Measurements from ENCODE around the gene XDH. TPM values are rescaled to one million over a fixed set of nuclear protein-coding genes. Genes with fewer than 3 reads are reported as not detected.

XDH gene
- 0.01 TPM for polyA plus RNA-seq (2013, experiment 1 of 2)
- polyA plus RNA-seq (2013, experiment 2 of 2), result 0.01 TPM

GRCh38 chr2:31414601-31415241 lies at the start of gene XDH:
Gene XDH, minus strand, starts transcription at chr2:31414742. Its CDS starts 76 bp downstream, at chr2:31414666.
- Histone ChIP-seq H3K14ac (ENCODE audit: low read length in 2 of 2) (no peak within 1 kb of the TSS), H2BK120ac (ENCODE audit: low read depth, low read length) (no peak within 1 kb of the TSS), H4K91ac (ENCODE audit: low read length) (no peak within 1 kb of the TSS), H3K27me3 (ENCODE audit: control insufficient read depth in 1 of 2, insufficient read depth in 1 of 2, low read length in 2 of 2) (no peaks in the 10 kb centered on the region), H3K4me2 (ENCODE audit: low read length, poor library complexity, severe bottlenecking) (no peak within 1 kb of the TSS), H2AFZ (ENCODE audit: low read depth, low read length) (no peak within 1 kb of the TSS), H2BK12ac (ENCODE audit: low read length in 2 of 2) (no peak within 1 kb of the TSS), H3K27ac (ENCODE audit: low read length, poor library complexity, severe bottlenecking) (no peak within 1 kb of the TSS), H4K8ac (ENCODE audit: low read length) (no peak within 1 kb of the TSS), H3K23ac (ENCODE audit: low read length in 2 of 2) (no peak within 1 kb of the TSS), H3K4ac (ENCODE audit: low read depth in 1 of 2, low read length in 2 of 2) (no peak within 1 kb of the TSS), H3K36me3 (ENCODE audit: control insufficient read depth in 1 of 2, insufficient read depth in 2 of 2, low read depth in 1 of 2, low read length in 2 of 2) (no peaks in the 10 kb centered on the region), H3K9ac (ENCODE audit: low read length) (no peak within 1 kb of the TSS), H3K79me1 (replicated peaks; ENCODE audit: low read length, poor library complexity, severe bottlenecking) (no peaks in the 10 kb centered on the region), H3K18ac (ENCODE audit: low read depth in 1 of 2, low read length in 2 of 2) (no peak within 1 kb of the TSS), H2BK5ac (ENCODE audit: low read depth, low read length, poor library complexity, severe bottlenecking) (no peak within 1 kb of the TSS), H3K4me1 (ENCODE audit: control insufficient read depth, insufficient read depth, low read depth, low read length) (peaks cover 2% of the 10 kb centered on the region), H3K9me3 (ENCODE audit: control insufficient read depth, low read length) (peaks cover 11% of the 10 kb centered on the region), H2AK5ac (ENCODE audit: low read length, severe bottlenecking) (no peak within 1 kb of the TSS), H3K4me3 (ENCODE audit: insufficient read depth in 1 of 2, low read depth in 1 of 2, low read length in 2 of 2) (no peak within 1 kb of the TSS), H2BK15ac (ENCODE audit: low read depth, poor library complexity, severe bottlenecking) (no peak within 1 kb of the TSS)
- no peak for DNase-seq
- 67% methylated on average over 5 of the region's 5 CpGs for WGBS

GRCh38 chr2:31457651-31458050 lies 43.1 kb upstream of the XDH start:
- Histone ChIP-seq H3K79me1 (replicated peaks; ENCODE audit: low read length, poor library complexity, severe bottlenecking) (no peaks in the 10 kb centered on the region), H3K18ac (ENCODE audit: low read depth in 1 of 2, low read length in 2 of 2) (no peak overlapping the region), H2AK5ac (ENCODE audit: low read length, severe bottlenecking) (no peak overlapping the region), H3K27me3 (ENCODE audit: control insufficient read depth in 1 of 2, insufficient read depth in 1 of 2, low read length in 2 of 2) (no peaks in the 10 kb centered on the region), H3K4me3 (ENCODE audit: insufficient read depth in 1 of 2, low read depth in 1 of 2, low read length in 2 of 2) (no peak overlapping the region), H3K27ac (ENCODE audit: low read length, poor library complexity, severe bottlenecking) (no peak overlapping the region), H3K23ac (ENCODE audit: low read length in 2 of 2) (no peak overlapping the region), H2BK120ac (ENCODE audit: low read depth, low read length) (no peak overlapping the region), H3K36me3 (ENCODE audit: control insufficient read depth in 1 of 2, insufficient read depth in 2 of 2, low read depth in 1 of 2, low read length in 2 of 2) (no peaks in the 10 kb centered on the region), H3K14ac (ENCODE audit: low read length in 2 of 2) (no peak overlapping the region), H3K4me2 (ENCODE audit: low read length, poor library complexity, severe bottlenecking) (no peak overlapping the region), H3K4me1 (ENCODE audit: control insufficient read depth, insufficient read depth, low read depth, low read length) (no peaks in the 10 kb centered on the region), H3K9ac (ENCODE audit: low read length) (no peak overlapping the region), H2BK12ac (ENCODE audit: low read length in 2 of 2) (no peak overlapping the region), H2BK15ac (ENCODE audit: low read depth, poor library complexity, severe bottlenecking) (no peak overlapping the region), H2BK5ac (ENCODE audit: low read depth, low read length, poor library complexity, severe bottlenecking) (no peak overlapping the region), H3K4ac (ENCODE audit: low read depth in 1 of 2, low read length in 2 of 2) (no peak overlapping the region), H4K91ac (ENCODE audit: low read length) (no peak overlapping the region), H2AFZ (ENCODE audit: low read depth, low read length) (no peak overlapping the region), H4K8ac (ENCODE audit: low read length) (no peak overlapping the region), H3K9me3 (ENCODE audit: control insufficient read depth, low read length) (peaks cover 71% of the 10 kb centered on the region)
- no peak for DNase-seq
- 60% methylated on average over 4 of the region's 4 CpGs for WGBS

GRCh38 chr2:31446848-31447247 lies 32.3 kb upstream of the XDH start:
- Histone ChIP-seq H3K23ac (ENCODE audit: low read length in 2 of 2) (no peak overlapping the region), H3K36me3 (ENCODE audit: control insufficient read depth in 1 of 2, insufficient read depth in 2 of 2, low read depth in 1 of 2, low read length in 2 of 2) (no peaks in the 10 kb centered on the region), H2BK5ac (ENCODE audit: low read depth, low read length, poor library complexity, severe bottlenecking) (no peak overlapping the region), H4K8ac (ENCODE audit: low read length) (no peak overlapping the region), H3K4me3 (ENCODE audit: insufficient read depth in 1 of 2, low read depth in 1 of 2, low read length in 2 of 2) (no peak overlapping the region), H3K4me2 (ENCODE audit: low read length, poor library complexity, severe bottlenecking) (no peak overlapping the region), H3K79me1 (replicated peaks; ENCODE audit: low read length, poor library complexity, severe bottlenecking) (no peaks in the 10 kb centered on the region), H3K27ac (ENCODE audit: low read length, poor library complexity, severe bottlenecking) (no peak overlapping the region), H3K9me3 (ENCODE audit: control insufficient read depth, low read length) (peaks cover 37% of the 10 kb centered on the region), H2BK12ac (ENCODE audit: low read length in 2 of 2) (no peak overlapping the region), H4K91ac (ENCODE audit: low read length) (no peak overlapping the region), H2BK120ac (ENCODE audit: low read depth, low read length) (no peak overlapping the region), H2AFZ (ENCODE audit: low read depth, low read length) (no peak overlapping the region), H3K27me3 (ENCODE audit: control insufficient read depth in 1 of 2, insufficient read depth in 1 of 2, low read length in 2 of 2) (no peaks in the 10 kb centered on the region), H3K18ac (ENCODE audit: low read depth in 1 of 2, low read length in 2 of 2) (no peak overlapping the region), H2BK15ac (ENCODE audit: low read depth, poor library complexity, severe bottlenecking) (no peak overlapping the region), H2AK5ac (ENCODE audit: low read length, severe bottlenecking) (no peak overlapping the region), H3K4ac (ENCODE audit: low read depth in 1 of 2, low read length in 2 of 2) (no peak overlapping the region), H3K9ac (ENCODE audit: low read length) (no peak overlapping the region), H3K14ac (ENCODE audit: low read length in 2 of 2) (no peak overlapping the region), H3K4me1 (ENCODE audit: control insufficient read depth, insufficient read depth, low read depth, low read length) (no peaks in the 10 kb centered on the region)
- DNase-seq, result no peak
- 61% methylated on average over 1 of the region's 3 CpGs for WGBS

GRCh38 chr2:31442376-31442775 lies 27.8 kb upstream of the XDH start:
- H3K14ac ChIP-seq (ENCODE audit: low read length in 2 of 2), result no peak overlapping the region
- WGBS, result 41% methylated on average over 2 of the region's 2 CpGs
- no peak overlapping the region for H4K91ac ChIP-seq (ENCODE audit: low read length)
- no peak overlapping the region for H3K9ac ChIP-seq (ENCODE audit: low read length)
- no peak overlapping the region for H3K23ac ChIP-seq (ENCODE audit: low read length in 2 of 2)
- no peak overlapping the region for H3K4me3 ChIP-seq (ENCODE audit: insufficient read depth in 1 of 2, low read depth in 1 of 2, low read length in 2 of 2)
- H3K18ac ChIP-seq (ENCODE audit: low read depth in 1 of 2, low read length in 2 of 2), result no peak overlapping the region
- no peaks in the 10 kb centered on the region for H3K36me3 ChIP-seq (ENCODE audit: control insufficient read depth in 1 of 2, insufficient read depth in 2 of 2, low read depth in 1 of 2, low read length in 2 of 2)
- no peak overlapping the region for H3K4ac ChIP-seq (ENCODE audit: low read depth in 1 of 2, low read length in 2 of 2)
- H2BK15ac ChIP-seq (ENCODE audit: low read depth, poor library complexity, severe bottlenecking), result no peak overlapping the region
- H3K9me3 ChIP-seq (ENCODE audit: control insufficient read depth, low read length), result peaks cover 3% of the 10 kb centered on the region
- no peak overlapping the region for H3K4me2 ChIP-seq (ENCODE audit: low read length, poor library complexity, severe bottlenecking)
- H3K27ac ChIP-seq (ENCODE audit: low read length, poor library complexity, severe bottlenecking), result no peak overlapping the region
- H2BK12ac ChIP-seq (ENCODE audit: low read length in 2 of 2), result no peak overlapping the region
- no peak overlapping the region for H2BK5ac ChIP-seq (ENCODE audit: low read depth, low read length, poor library complexity, severe bottlenecking)
- H2AK5ac ChIP-seq (ENCODE audit: low read length, severe bottlenecking), result no peak overlapping the region
- no peak overlapping the region for H2BK120ac ChIP-seq (ENCODE audit: low read depth, low read length)
- H4K8ac ChIP-seq (ENCODE audit: low read length), result no peak overlapping the region
- H3K27me3 ChIP-seq (ENCODE audit: control insufficient read depth in 1 of 2, insufficient read depth in 1 of 2, low read length in 2 of 2), result no peaks in the 10 kb centered on the region
- H2AFZ ChIP-seq (ENCODE audit: low read depth, low read length), result no peak overlapping the region
- no peaks in the 10 kb centered on the region for H3K4me1 ChIP-seq (ENCODE audit: control insufficient read depth, insufficient read depth, low read depth, low read length)
- H3K79me1 ChIP-seq (replicated peaks; ENCODE audit: low read length, poor library complexity, severe bottlenecking), result no peaks in the 10 kb centered on the region
- no peak for DNase-seq

Measured in mesenchymal stem cell (in vitro differentiated cells and primary cell).